ENCODE data around the gene LRRC27. TPM values are rescaled to one million over a fixed set of nuclear protein-coding genes. Genes with fewer than 3 reads are reported as not detected.

The LRRC27 gene
- polyA plus RNA-seq, 3 donors, result 25.4 to 33.2 (median 25.5) TPM

- DNase-seq, result no peak
Observed at GRCh38 chr10:132353456-132354355, 21.7 kb downstream of the LRRC27 start.

- DNase-seq, result no peak
Observed at GRCh38 chr10:132354356-132355094, 22.5 kb downstream of the LRRC27 start.

GRCh38 chr10:132355297-132355696 lies 23.3 kb downstream of the LRRC27 start:
- no peak for DNase-seq

GRCh38 chr10:132355754-132356153 lies 23.8 kb downstream of the LRRC27 start:
- DNase-seq, result no peak

GRCh38 chr10:132356621-132357195 lies 24.7 kb downstream of the LRRC27 start:
- DNase-seq, result no peak

- no peak for DNase-seq
Observed at GRCh38 chr10:132357286-132358058, 25.5 kb downstream of the LRRC27 start.

GRCh38 chr10:132359305-132360040 lies 27.5 kb downstream of the LRRC27 start:
- DNase-seq, result no peak

GRCh38 chr10:132360766-132361447 lies 28.9 kb downstream of the LRRC27 start:
- no peak for DNase-seq

GRCh38 chr10:132361581-132362101 lies 29.6 kb downstream of the LRRC27 start:
- DNase-seq, result no peak

GRCh38 chr10:132362151-132362611 lies 30.2 kb downstream of the LRRC27 start:
- DNase-seq, result no peak

- DNase-seq, result no peak
Observed at GRCh38 chr10:132363376-132363775, 31.4 kb downstream of the LRRC27 start.

GRCh38 chr10:132363921-132364593 lies 32.1 kb downstream of the LRRC27 start:
- DNase-seq, result no peak

- no peak for DNase-seq
Observed at GRCh38 chr10:132364594-132364970, 32.6 kb downstream of the LRRC27 start.

- no peak for DNase-seq
Observed at GRCh38 chr10:132365102-132365501, 33.1 kb downstream of the LRRC27 start.

GRCh38 chr10:132366006-132366405 lies 34.0 kb downstream of the LRRC27 start:
- no peak for DNase-seq

- DNase-seq, result no peak
Observed at GRCh38 chr10:132366499-132366898, 34.5 kb downstream of the LRRC27 start.

- no peak for DNase-seq
Observed at GRCh38 chr10:132368391-132368790, 36.4 kb downstream of the LRRC27 start.

GRCh38 chr10:132368881-132369635 lies 37.1 kb downstream of the LRRC27 start:
- DNase-seq, result no peak

Measured in renal pelvis (tissue), 4 donors.